ENCODE measurements around the gene PRIMA1.

GRCh38 chr14:93775744-93776143, 12.5 kb downstream of the PRIMA1 start:
- TF ChIP-seq CTCF (IDR thresholded peaks at IDR 0.05) = no peak
- TF ChIP-seq POLR2A (IDR thresholded peaks at IDR 0.05) = no peak

Data from esophagus squamous epithelium (tissue), 4 donors.